GM18519 (cell line): ENCODE measurements around the gene PPFIA2.

Experiments used
- ATAC-seq: cut with Tn5 transposase; IDR thresholded peaks from one replicate; pipeline ENCODE4 v1.9.1; 2021; ENCODE audit warnings: mild to moderate bottlenecking, moderate library complexity; ENCODE audit not compliant: unreplicated experiment, low FRiP score

PPFIA2 gene

DNA sequence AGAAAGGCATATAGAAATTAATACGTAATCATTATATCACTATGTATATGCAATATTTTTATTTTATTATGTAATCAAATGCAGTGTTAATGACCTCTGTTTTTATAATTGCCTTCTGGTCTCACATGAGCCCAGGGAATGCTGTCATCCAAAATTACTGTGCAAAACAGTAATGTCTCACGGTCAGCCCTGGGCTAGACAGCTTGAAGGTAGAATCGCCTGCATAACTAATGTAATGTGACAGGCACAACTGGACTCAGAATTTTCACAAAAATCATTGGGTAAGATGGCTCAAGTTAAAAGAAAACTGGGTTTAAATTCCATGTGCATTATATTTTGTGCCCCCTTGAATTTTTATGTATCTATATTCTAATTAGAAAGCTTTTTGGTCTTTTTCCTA is 293.3 kb downstream of the PPFIA2 start:
- no peak for ATAC-seq

DNA sequence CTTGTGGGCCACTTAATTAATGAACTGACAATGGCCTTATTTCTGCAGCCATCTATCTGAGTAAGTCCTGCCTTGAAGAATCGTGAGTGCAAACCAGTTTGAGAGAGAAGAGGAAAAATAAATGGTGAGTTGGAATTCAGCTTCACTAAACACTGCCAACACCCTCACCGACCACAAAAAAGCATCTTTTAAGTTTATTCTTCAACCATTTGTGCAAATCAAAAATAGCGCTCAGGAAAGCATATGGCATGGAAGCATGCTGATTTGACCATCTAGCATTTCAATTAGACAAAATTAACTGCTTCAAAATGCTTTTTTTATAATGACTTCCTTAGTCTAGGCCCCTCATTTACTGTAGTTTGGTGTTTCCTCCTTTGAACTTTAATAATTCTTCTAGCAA is 294.0 kb downstream of the PPFIA2 start:
- no peak for ATAC-seq

DNA sequence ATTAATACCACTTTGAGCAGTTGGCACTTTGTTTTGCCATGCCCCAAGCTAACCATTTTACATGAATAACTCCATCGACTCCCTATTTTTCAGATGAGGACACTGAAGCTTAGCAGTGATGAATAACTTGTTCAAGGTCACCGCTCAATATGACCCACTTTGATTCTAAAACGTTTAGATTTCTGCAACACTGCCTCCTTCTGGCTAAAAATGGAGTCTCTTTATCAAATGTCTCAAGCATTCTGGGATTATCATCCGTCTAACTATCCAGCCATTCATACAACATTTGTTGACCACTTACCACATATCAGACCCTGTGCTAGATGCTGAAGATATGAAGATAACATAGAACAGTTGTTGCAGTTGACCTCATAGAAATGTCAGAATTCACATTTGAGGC is 298.0 kb downstream of the PPFIA2 start:
- ATAC-seq: no peak

DNA sequence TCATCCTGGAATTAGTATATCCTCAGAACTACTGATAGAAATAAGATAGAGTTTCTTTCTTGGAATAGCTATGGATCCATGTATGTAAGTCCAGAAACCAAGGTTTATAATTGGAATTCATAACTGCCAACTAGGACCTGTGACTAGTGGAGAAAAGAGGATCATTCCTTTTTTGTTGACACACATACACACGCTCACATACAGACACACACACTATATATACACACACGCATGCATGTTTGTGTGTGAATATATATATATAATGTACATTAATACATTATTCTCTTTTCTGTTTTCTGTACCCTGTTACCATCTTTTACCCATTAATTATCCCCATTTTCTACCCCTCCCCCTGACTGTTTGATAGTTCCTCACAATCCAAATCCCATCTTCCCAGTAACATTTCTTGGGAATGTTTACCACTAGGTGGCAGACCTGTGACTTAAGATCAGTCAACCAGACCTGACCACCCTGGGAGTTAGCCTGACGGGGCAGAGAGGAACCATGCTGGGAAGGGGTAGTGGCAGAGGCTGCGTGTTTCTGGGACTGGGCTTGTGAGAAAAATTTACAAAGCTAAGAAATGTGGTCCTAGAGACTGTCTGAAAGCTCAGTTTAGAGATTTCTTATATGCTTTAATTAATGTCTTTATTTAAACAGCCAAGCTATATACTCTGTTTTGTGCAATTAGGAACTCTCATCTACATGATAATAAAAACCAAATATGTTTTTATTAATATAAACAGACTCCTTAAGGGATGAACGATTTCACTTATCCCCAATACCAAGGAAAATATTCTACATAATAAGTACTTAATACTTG is 308.0 kb downstream of the PPFIA2 start:
- no peak for ATAC-seq

DNA sequence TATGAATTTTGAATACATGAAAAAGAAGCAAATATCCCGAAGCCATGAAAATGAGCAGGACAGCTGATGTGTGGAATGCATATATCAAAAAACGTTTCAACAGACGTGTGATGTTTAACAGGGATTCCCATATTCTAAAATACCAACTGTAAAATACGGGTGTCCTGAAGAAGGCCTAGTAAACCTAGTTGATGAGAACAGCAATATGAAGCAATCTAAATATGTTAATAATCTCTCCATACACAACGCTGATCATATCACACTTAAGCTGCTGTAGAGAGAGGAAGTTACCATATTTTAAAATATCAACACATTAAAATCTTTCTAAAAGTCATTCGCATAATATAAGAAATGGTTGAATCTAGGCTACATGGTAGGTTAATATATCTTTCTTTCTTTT is 317.5 kb downstream of the PPFIA2 start:
- ATAC-seq: no peak

DNA sequence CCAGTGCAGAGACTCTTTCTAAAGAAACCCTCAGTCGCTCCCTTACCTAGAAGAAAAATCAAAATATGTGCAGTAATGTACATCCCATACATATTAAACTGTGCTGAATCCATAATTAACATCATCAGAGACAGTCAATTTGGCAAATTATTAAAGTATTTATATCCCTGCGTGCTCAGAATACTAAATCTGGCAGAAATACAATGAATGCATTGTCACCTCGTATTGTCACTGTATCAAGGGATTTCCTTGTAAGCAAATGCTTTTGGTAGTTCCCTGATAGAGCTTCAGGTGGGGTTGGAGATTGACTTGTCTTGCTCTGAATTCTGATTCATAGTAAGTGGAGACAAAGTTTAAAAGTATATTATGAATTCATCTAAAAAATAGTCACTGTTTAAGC is 319.1 kb downstream of the PPFIA2 start:
- no peak for ATAC-seq

DNA sequence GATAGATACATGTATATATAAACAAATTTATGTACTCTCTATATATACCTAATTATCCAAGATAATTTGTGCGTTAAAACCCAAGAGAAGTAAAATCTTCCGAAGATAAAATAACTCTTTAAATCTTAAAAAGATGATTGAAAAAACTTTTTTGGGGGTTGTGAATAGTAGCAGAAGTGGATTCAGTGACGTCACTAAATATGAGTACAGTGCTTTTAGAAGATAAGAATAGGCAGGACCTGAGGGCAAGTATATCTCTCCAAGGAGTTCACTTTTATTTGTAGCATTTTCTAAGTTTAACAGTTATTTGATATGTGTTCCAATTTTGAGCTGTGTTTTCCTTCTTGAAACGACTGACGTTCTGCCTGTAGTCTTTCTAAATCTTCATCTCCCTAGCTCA is 319.8 kb downstream of the PPFIA2 start:
- no peak for ATAC-seq

DNA sequence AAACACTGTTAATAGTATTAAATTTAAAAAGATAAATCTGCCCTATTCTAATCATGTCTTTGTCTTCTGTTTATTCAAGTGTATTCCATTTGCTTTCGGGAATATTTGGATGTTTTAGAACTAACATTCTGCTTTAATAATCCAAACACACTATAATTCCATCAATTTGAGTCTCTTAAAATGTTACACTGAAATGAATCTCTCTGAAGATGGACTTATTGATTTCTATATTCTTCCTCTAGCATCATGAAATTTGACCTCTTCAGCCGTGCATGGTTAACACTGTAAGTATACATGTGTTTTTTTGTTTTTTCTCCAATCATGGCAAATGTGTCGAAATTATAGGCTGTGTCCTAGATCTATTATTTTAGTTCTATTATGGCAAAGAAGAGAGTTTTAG is 342.1 kb downstream of the PPFIA2 start:
- no peak for ATAC-seq

DNA sequence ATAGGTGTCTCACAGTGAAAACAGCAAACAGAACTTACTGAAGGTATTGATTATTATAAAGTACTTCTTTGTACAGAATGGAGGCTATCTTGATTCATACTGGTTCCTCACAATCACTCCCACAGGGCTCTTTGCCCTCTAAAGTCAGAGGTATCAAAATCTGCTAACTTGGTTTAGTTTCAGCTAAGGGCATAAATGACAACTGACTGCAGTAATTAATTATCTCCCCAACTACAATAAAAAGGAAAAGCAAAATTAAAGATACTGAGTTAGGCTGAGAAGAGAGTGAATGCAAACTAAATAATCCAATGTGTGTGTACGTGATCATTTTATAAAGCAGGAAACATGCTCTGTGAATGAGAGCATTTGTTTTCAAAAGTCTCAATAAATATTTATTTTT is 342.6 kb downstream of the PPFIA2 start:
- no peak for ATAC-seq

DNA sequence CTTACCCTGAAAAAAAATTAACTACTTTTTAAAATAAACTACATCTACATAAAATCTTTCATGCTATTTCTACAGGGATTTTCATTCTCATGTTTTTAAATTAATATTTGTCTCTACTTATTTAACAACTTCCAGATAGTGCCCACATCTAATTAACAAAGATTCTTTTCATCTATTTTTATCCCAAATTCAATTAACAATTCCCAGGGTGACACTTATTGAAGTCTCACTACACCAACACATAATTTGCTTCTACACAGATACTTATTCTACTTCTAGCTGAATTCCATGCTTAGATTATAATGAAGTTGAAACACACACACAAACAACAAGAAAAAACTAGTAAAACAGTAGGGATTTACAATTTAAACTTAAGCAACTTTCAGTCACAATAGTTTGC is 344.7 kb downstream of the PPFIA2 start:
- ATAC-seq: no peak

DNA sequence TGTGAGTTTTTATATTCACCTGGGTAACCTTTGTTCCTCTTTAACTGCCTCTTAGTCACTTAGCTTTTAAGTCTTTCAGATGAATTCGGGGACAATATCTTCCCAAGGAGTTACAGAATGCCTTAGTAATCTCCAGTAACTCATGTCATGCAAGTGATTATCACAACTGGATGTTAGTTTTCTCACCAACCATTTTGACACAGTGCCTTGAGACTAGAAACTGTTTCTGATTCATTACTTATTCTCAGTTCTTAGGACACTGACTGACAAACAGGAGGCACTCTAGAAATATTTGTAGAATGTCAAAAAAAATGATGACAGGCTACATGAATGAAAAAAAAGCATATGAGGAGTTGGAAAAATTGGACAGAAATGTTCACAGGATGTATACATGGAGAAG is 346.2 kb downstream of the PPFIA2 start:
- ATAC-seq: no peak

DNA sequence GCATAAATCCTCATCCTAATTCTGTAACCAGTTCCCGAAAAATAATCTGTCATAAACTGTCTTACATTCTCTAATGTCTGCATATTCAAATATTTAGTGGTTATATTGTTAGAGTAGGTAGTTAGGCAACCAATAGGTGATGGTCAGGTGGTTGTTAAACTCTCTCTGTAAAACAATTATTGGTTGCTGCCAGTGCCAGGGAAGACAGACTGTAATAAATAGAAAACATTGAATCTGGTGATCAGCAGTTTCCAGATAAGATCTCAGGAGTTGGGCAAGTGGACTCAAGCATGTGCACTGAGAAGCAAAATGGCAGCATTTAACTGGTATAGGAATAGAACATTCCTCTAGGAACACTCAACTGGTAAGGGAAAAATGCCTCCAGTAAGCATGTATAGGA is 355.8 kb downstream of the PPFIA2 start:
- no peak for ATAC-seq

DNA sequence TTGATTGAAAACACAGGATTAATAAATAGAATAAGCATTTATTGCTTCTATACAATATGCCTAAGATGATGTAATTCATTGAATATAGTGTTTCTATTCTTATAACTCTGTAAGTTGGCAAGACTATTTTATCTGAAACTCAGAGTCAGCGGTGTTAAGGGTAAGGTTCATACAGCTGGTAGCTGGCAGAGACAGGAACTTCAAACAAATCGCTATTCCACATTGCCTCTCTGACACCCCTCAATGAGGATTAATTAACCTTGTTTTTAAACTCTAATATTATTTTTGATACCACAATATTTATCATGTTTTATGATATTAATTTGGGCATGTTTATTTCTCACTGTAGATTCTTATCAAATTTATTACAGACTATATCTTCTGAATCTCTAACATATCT is 357.9 kb downstream of the PPFIA2 start:
- ATAC-seq: no peak

DNA sequence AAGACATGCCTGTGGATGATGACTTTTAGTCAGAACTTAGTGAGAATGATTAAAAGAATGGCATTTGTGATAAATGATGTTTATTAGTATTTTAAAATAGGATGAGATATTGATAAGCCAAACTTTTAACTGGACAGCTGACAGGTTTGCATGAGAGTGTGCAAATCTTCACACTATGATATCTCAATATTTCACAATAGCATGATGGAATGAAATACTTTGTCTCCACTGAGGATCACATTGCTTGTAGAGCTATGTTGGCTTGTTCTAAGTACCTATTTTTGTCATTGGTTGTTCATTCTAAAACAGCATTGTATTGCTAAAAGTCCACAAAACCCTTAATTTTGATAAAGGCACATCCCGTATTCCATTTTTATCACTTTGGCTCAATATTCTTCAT is 359.1 kb downstream of the PPFIA2 start:
- ATAC-seq: no peak

DNA sequence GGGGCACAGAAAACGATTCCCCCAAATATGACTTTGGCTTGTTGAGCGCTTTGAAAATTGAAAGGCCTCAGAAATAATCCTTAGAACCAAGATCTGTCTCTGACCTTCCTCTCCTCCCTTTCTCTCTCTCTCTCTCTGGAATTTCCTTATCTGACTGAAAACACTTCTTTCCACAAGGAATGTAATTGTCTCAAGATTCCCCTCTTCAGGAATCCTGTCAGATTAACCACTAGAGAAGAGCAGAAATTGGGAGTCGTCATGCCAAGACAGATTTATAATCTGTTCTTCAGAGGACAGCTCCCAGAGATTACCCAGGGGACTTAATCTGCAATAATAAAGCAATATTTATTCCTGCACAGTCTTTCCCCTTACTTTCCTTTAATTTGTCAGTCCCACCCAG is 363.7 kb downstream of the PPFIA2 start:
- ATAC-seq: no peak

DNA sequence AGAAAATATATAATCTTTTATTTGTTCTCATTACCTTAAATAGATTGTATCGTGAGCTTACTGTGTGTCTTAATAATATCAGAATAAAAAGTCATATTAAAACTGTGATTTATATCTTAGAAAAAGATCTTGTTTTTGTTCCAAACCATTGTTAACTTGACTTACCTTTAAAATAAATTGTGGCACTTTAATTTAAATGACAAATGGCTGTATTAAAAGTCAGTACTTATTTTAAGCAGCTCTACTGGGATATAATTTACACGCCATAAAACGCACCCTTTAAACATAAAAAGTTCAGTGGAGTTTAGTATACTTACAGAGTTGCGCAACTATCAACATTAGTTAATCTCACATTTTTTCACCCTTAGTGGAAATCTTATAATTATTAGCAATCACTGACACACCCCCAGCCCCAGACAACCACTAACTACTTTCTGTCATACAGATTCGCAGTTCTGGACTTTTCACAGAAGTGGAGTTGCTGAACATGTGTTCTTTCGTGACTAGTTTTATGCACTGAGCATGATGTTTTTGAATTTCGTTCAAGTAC is 369.5 kb downstream of the PPFIA2 start:
- ATAC-seq: no peak

DNA sequence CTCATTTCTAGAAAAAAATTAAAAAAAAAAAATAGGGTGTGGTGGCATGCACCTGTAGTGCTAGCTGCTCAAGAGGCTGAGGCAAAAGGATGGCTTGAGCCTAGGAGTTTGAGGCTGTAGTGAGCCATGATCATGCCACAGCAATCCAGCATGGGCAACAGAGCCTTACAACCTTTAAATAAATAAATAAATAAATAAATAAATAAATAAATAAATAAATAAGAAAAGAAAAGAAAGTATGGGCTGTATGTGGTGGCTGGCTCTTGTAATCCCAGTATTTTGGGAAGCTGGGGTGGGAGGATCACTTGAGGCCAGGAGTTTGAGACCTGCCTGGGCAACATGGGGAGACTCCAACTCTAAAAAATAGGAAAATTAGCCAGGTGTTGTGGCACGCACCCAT is 373.0 kb downstream of the PPFIA2 start:
- ATAC-seq: no peak

DNA sequence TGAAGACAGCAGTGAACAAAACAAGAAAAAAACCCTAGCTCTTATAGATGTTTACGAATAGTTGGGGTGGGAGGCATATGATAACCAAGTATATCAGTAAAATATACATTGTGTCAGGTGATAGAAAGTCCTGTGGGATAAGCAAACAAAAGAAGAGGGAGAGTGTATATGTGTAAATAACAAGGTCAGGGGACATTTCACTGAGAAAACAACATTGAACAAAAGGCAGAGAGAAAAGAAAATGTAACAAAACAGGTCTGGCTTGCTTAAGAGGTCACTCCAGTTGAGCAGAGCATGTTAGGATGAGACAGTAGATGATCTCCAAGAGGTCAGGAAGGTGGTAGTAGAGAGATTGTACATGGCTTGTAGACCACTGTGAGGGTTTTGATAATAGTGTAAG is 377.2 kb downstream of the PPFIA2 start:
- no peak for ATAC-seq

DNA sequence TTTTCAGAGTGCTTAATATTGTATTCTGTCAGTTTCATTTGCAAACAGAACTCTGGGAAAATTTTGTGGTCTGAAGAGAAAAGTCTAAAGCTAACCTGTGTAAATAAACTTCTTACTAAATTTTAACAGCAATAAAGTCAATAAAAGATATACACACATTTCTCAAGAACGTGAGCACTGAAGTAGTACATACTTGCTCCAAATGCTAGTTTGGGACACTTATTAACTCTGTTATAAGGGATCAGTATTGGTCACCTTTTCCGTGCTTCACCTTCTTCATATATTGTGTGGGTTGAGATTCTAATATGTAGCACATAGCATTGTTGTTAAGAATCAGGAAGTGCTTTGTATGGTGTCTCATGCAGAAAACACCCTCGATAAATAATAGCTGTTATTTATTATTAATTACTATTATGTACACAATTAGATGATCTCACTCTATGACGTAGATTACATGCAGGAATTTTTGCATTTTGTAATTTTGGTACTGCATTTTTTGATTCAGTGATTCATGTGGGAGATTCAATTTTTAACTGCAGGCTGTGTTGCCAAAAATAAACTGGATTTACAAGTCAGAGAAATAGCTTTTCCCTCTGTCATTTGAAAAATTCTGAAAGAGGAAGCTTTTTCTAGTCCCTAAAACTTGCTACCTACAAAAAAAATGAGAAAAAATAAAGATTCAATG is 380.4 kb downstream of the PPFIA2 start:
- no peak for ATAC-seq

DNA sequence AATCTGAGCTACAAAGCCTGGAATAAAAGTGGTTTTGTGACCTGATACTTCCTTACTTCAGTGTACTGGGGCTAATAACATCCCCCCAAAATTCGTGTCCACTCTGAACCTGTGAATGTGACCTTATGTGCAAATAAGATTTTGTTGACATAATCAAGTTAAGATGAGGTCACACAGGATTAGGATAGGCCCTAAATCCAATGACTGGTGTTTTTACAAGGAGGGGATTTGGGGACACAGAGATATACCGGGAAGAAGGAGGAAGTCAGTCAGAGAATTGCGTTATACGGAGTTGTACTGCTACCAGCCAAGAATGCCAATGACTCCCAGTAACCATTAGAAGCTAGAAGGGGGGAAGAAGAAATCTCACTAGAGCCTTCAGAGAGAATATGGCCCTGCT is 381.4 kb downstream of the PPFIA2 start:
- ATAC-seq: no peak

DNA sequence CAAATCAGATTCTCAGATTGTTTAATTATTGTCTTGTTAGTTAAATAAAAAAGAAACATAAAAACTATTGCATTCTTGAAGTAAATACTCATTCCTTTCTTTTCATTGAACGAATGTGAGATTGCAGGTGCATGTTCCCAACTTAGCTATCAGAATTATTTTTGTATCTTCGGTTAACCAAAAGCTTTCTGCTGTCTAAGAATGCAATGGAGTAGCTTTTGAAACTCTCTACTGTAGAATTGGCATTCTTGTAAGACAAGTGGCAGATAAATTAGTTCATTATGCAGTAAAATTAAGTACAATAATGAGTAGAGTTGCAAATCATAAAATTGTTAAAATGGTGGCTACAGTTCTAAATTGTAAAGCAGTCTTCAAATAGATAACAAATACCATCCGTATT is 383.2 kb downstream of the PPFIA2 start:
- ATAC-seq: no peak

DNA sequence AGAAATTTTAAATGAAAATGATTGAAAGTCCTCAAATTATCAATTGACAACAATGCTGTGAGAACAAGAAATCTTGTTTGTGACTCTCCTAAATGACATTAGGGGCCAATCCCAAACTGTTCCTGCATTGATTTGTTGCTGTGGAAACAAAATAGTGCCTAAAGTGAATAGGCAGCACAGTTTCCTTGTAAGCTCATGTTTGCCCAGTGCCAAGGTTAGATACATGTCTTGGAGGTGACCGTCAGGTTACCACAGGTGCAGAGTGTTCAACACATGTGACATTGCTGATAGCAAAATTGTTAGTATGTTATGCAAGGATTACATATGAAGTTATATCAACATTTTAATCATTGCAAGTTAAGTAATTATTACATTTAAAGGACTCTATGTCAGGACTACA is 388.7 kb downstream of the PPFIA2 start:
- ATAC-seq: no peak
